ENCODE data around the gene B3GNT7.
"Not testable (repeated sequence)": the region's sequence is repeated elsewhere in the genome, so short reads cannot be mapped to it uniquely, and the experiment has no call there.

Gene B3GNT7

DNA sequence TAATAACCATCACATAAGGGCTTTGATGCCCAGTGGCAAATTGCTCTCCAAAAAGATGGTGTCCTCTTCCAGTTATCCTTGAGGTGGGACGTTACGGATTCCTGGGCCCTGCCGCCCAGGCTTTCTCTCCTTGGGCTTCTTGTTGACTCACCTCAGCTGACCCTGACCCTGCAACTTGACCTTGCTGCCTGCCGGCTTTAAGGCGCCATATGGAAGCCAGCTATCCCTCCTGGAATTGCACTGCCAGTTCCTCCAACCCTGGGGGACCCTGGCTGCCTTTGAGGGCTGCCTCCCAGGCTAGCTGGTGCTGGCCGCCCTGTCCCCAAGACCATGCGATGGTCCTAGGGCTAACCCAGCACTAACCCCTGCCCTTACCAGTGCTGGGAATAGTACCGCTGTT is 28.3 kb upstream of the B3GNT7 start:
- no peaks in the 10 kb centered on the region for H3K9me3 ChIP-seq (ENCODE audit: control insufficient read depth, insufficient read depth, low read depth, low read length)
- H3K27me3 ChIP-seq (ENCODE audit: control insufficient read depth, insufficient read depth, low read length) = no peaks in the 10 kb centered on the region
- no peak overlapping the region for H3K4me3 ChIP-seq (ENCODE audit: low read depth, low read length)
- no peak overlapping the region for H3K9ac ChIP-seq (ENCODE audit: low read length)
- H3K4me1 ChIP-seq (ENCODE audit: control insufficient read depth, insufficient read depth, low read length) = peaks cover 43% of the 10 kb centered on the region
- H3K27ac ChIP-seq (ENCODE audit: low read depth, low read length) = no peak overlapping the region
- no peaks in the 10 kb centered on the region for H3K36me3 ChIP-seq (ENCODE audit: control insufficient read depth, insufficient read depth, low read length)

DNA sequence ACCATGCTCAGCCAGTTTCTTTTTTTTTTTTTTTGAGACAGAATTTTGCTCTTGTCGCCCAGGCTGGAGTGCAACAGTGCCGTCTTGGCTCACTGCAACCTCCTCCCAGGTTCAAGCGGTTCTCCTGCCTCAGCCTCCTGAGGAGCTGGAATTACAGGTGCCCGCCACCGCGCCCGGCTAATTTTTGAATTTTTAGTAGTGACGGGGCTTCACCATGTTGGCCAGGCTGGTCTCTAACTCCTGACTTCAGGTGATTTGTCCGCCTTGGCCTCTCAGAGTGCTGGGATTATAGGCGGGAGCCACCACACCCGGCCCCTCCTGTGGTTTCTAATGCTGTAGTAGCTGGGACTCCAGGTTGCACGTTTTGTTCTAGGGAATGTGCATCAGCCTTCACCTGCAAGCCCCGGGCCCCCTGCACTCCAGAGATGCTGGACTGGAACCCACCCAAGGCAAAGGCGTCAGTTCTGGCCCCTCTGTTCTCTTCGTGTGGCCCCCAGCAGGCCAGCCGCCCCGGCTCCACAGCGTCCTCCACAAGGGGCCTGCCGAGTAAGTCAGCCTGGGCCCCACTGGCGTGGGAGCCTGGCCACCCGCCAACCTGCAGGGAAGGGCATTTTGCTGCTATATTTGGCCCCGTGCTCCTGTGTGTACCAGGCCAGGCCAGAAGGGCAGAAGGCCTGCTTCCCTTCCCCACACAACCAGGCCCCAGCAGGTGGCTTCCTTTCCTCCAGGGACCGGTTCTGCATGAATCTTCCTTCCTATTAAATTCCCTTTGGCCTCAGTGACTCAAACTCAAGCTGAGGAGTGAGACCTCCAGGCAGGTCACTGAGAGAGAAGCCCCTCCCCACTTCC is 25.7 kb upstream of the B3GNT7 start:
- Histone ChIP-seq H3K36me3 (ENCODE audit: control insufficient read depth, insufficient read depth, low read length) (no peaks in the 10 kb centered on the region), H3K9ac (ENCODE audit: low read length) (peak overlapping the region; percentile 74), H3K4me3 (ENCODE audit: low read depth, low read length) (peak overlapping the region; percentile 20), H3K27me3 (ENCODE audit: control insufficient read depth, insufficient read depth, low read length) (no peaks in the 10 kb centered on the region), H3K9me3 (ENCODE audit: control insufficient read depth, insufficient read depth, low read depth, low read length) (no peaks in the 10 kb centered on the region), H3K27ac (ENCODE audit: low read depth, low read length) (peak overlapping the region; percentile 95), H3K4me1 (ENCODE audit: control insufficient read depth, insufficient read depth, low read length) (peaks cover 40% of the 10 kb centered on the region)

DNA sequence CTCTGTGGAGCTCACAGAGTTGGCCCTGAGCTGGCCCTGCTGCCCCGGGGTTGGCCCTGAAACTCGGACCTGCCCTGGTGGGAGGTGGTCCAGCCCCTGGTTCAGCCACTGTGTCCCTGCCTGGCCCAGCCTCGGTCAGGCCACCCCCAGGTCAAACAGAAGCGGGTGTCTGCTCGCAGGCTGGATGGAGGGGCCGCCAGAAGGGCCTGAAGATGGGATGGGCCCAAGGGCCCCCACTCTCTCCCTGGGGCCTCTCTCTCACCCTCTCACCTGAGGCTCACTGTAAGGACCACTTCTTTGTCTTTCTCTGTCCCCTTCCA is 25.1 kb upstream of the B3GNT7 start:
- Histone ChIP-seq H3K4me3 (ENCODE audit: low read depth, low read length) (peak overlapping the region; percentile 20), H3K27me3 (ENCODE audit: control insufficient read depth, insufficient read depth, low read length) (no peaks in the 10 kb centered on the region), H3K36me3 (ENCODE audit: control insufficient read depth, insufficient read depth, low read length) (no peaks in the 10 kb centered on the region), H3K9ac (ENCODE audit: low read length) (peak overlapping the region; percentile 74), H3K4me1 (ENCODE audit: control insufficient read depth, insufficient read depth, low read length) (peaks cover 40% of the 10 kb centered on the region), H3K27ac (ENCODE audit: low read depth, low read length) (peak overlapping the region; percentile 95), H3K9me3 (ENCODE audit: control insufficient read depth, insufficient read depth, low read depth, low read length) (no peaks in the 10 kb centered on the region)

DNA sequence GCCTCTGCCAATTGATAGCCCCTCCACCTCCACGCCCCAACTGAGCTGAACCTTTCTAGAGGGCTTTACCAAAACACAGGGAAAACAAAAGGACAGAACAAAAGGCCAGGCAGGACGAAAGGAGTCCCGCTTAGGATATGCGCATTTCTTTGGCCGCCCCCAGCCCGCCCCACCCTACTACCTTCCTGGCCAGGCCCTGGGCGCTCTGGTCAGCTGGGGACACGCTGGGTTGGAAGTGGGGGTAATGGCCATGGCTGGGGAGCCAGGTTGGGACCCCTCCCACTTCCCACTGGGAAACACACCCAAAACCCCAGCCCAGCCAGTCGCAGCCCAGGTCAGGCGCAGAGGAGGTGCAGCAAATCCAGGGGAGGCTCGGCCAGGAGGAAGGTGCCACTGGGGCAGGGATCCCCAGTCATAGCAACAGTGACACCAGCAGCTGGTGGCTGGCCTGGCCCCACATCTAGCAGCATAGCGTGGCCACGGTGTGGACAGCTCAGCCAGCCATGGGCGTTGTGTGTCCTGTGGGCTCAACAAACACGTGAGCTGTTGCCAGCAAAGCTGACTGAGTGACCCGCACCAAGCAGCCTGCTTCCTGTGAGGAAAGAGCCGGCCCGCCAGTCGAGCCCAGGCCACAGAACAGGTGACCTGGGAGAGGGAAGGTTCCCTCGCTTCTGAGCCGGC is 24.6 kb upstream of the B3GNT7 start:
- H3K27ac ChIP-seq (ENCODE audit: low read depth, low read length) = peak overlapping the region; percentile 95
- peak overlapping the region; percentile 74 for H3K9ac ChIP-seq (ENCODE audit: low read length)

DNA sequence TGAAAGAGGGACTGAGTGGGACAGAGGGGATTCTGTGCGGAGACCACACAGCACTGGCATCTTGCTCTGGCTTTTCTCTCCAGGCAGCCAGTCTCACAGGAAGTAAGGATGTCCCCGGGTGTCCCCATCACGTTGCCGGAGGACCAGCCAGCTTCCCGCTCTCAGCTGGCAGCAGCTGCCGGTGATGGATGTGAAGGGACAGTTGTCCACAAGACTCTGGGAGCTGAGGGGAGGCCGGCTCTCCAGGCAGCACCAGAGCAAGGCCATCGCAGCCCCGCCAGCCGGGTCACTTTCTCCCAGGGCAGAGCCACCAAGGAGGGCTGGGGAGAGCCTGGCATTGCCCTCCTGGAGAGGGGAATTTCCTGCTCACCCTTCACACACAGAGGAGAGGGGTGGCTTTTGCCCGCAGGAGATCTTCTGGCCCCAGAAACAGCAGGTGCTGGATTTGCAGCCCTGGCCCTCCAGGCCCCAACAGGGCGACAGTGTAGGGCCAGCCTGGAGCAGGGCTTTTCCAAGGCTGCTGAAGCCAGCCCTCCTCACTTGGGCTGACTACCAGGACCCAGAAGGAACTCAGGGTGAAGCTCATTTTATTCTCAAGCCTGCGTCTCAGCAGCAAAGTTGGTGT is 24.0 kb upstream of the B3GNT7 start:
- H3K9ac ChIP-seq (ENCODE audit: low read length) = peak overlapping the region; percentile 53
- no peak overlapping the region for H3K4me3 ChIP-seq (ENCODE audit: low read depth, low read length)
- H3K4me1 ChIP-seq (ENCODE audit: control insufficient read depth, insufficient read depth, low read length) = peaks cover 41% of the 10 kb centered on the region
- H3K27me3 ChIP-seq (ENCODE audit: control insufficient read depth, insufficient read depth, low read length) = no peaks in the 10 kb centered on the region
- H3K9me3 ChIP-seq (ENCODE audit: control insufficient read depth, insufficient read depth, low read depth, low read length) = no peaks in the 10 kb centered on the region
- no peaks in the 10 kb centered on the region for H3K36me3 ChIP-seq (ENCODE audit: control insufficient read depth, insufficient read depth, low read length)
- H3K27ac ChIP-seq (ENCODE audit: low read depth, low read length) = peak overlapping the region; percentile 95

More for the DNA sequence above, 24.6 kb upstream of the B3GNT7 start:
- Histone ChIP-seq H3K4me3 (ENCODE audit: low read depth, low read length) (peak overlapping the region; percentile 20; the same call in 1 of the 2 replicates), H3K27me3 (ENCODE audit: control insufficient read depth, insufficient read depth, low read length) (no peaks in the 10 kb centered on the region), H3K36me3 (ENCODE audit: control insufficient read depth, insufficient read depth, low read length) (no peaks in the 10 kb centered on the region), H3K9me3 (ENCODE audit: control insufficient read depth, insufficient read depth, low read depth, low read length) (no peaks in the 10 kb centered on the region), H3K4me1 (ENCODE audit: control insufficient read depth, insufficient read depth, low read length) (peaks cover 40% of the 10 kb centered on the region)

- no peaks in the 10 kb centered on the region for H3K36me3 ChIP-seq (ENCODE audit: control insufficient read depth, insufficient read depth, low read length)
- peaks cover 47% of the 10 kb centered on the region for H3K4me1 ChIP-seq (ENCODE audit: control insufficient read depth, insufficient read depth, low read length)
- H3K9me3 ChIP-seq (ENCODE audit: control insufficient read depth, insufficient read depth, low read depth, low read length) = no peaks in the 10 kb centered on the region
Observed at GRCh38 chr2:231372326-231372725, 23.2 kb upstream of the B3GNT7 start.

DNA sequence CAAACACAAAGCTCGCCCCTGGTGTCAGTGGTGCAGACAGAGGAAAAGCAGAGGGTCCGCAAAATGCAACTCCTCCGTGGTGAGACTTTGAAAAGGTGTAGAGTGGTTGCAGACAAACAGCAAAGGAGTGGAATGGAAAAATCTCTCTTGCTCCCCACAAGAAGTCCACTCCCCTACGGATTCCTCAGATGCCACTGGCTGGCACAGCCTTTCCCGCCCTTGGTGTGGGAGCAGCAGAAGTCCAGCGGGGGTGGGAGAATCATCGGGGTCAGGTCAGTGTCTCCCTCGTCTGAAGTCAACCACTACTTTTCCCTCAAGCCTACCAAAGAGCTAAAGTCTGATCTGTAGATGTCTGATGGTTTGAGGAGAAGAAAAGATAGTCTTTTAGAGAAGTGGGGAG is 22.3 kb upstream of the B3GNT7 start:
- Histone ChIP-seq H3K4me1 (ENCODE audit: control insufficient read depth, insufficient read depth, low read length) (peaks cover 53% of the 10 kb centered on the region), H3K36me3 (ENCODE audit: control insufficient read depth, insufficient read depth, low read length) (no peaks in the 10 kb centered on the region), H3K27me3 (ENCODE audit: control insufficient read depth, insufficient read depth, low read length) (no peaks in the 10 kb centered on the region), H3K9ac (ENCODE audit: low read length) (no peak overlapping the region), H3K4me3 (ENCODE audit: low read depth, low read length) (no peak overlapping the region), H3K9me3 (ENCODE audit: control insufficient read depth, insufficient read depth, low read depth, low read length) (no peaks in the 10 kb centered on the region), H3K27ac (ENCODE audit: low read depth, low read length) (no peak overlapping the region)

More at GRCh38 chr2:231372326-231372725, 23.2 kb upstream of the B3GNT7 start:
- Histone ChIP-seq H3K27ac (ENCODE audit: low read depth, low read length) (no peak overlapping the region), H3K27me3 (ENCODE audit: control insufficient read depth, insufficient read depth, low read length) (no peaks in the 10 kb centered on the region), H3K9ac (ENCODE audit: low read length) (no peak overlapping the region), H3K4me3 (ENCODE audit: low read depth, low read length) (no peak overlapping the region)

- Histone ChIP-seq H3K27ac (ENCODE audit: low read depth, low read length) (no peak overlapping the region), H3K4me1 (ENCODE audit: control insufficient read depth, insufficient read depth, low read length) (peaks cover 57% of the 10 kb centered on the region), H3K36me3 (ENCODE audit: control insufficient read depth, insufficient read depth, low read length) (no peaks in the 10 kb centered on the region), H3K4me3 (ENCODE audit: low read depth, low read length) (no peak overlapping the region), H3K27me3 (ENCODE audit: control insufficient read depth, insufficient read depth, low read length) (no peaks in the 10 kb centered on the region), H3K9me3 (ENCODE audit: control insufficient read depth, insufficient read depth, low read depth, low read length) (no peaks in the 10 kb centered on the region), H3K9ac (ENCODE audit: low read length) (no peak overlapping the region)
Observed at GRCh38 chr2:231373786-231374349, 21.6 kb upstream of the B3GNT7 start.

GRCh38 chr2:231374771-231375170 is 20.7 kb upstream of the B3GNT7 start:
- no peak overlapping the region for H3K4me3 ChIP-seq (ENCODE audit: low read depth, low read length)
- no peaks in the 10 kb centered on the region for H3K27me3 ChIP-seq (ENCODE audit: control insufficient read depth, insufficient read depth, low read length)
- no peak overlapping the region; the same call in 1 of the 2 replicates for H3K27ac ChIP-seq (ENCODE audit: low read depth, low read length)
- H3K9ac ChIP-seq (ENCODE audit: low read length) = no peak overlapping the region
- H3K4me1 ChIP-seq (ENCODE audit: control insufficient read depth, insufficient read depth, low read length) = peaks cover 53% of the 10 kb centered on the region
- H3K9me3 ChIP-seq (ENCODE audit: control insufficient read depth, insufficient read depth, low read depth, low read length) = no peaks in the 10 kb centered on the region
- H3K36me3 ChIP-seq (ENCODE audit: control insufficient read depth, insufficient read depth, low read length) = no peaks in the 10 kb centered on the region

DNA sequence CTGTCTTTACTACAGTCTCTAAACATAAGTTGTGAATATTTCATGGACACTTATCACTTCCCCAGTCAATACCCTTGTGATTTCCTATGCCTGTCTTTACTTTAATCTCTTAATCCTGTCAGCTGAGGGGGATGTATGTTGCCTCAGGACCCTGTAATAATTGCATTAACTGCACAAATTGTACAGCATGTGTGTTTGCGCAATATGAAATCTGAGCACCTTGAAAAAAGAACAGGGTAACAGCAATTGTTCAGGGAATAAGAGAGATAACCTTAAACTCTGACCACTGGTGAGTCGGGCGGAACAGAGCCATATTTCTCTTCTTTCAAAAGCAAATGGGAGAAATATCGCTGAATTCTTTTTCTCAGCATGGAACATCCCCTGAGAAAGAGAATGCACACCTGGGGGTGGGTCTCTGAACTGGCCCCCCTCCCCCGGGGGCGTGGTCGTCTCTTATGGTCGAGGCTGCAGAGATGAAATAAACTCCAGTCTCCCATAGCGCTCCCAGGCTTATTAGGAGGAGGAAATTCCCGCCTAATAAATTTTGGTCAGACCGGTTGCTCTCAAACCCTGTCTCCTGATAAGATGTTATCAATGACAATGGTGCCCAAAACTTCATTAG is 19.4 kb upstream of the B3GNT7 start:
- H3K27ac ChIP-seq (ENCODE audit: low read depth, low read length) = peak overlapping the region; percentile 74; the same call in 1 of the 2 replicates
- H3K36me3 ChIP-seq (ENCODE audit: control insufficient read depth, insufficient read depth, low read length); H3K27me3 ChIP-seq (ENCODE audit: control insufficient read depth, insufficient read depth, low read length); H3K9me3 ChIP-seq (ENCODE audit: control insufficient read depth, insufficient read depth, low read depth, low read length); H3K4me3 ChIP-seq (ENCODE audit: low read depth, low read length): not testable (repeated sequence)
- peaks cover 44% of the 10 kb centered on the region for H3K4me1 ChIP-seq (ENCODE audit: control insufficient read depth, insufficient read depth, low read length)
- H3K9ac ChIP-seq (ENCODE audit: low read length) = peak overlapping the region; percentile 63

All from HUES6 (cell line).